CD4-positive, alpha-beta T cell treated with Interleukin-12 subunit alpha and Interleukin-12 subunit beta, for 1 hour (primary cell): ENCODE results near the gene TP73.

Experiments used
- DNase-seq: peaks from one replicate; pipeline ENCODE4 v3.0.0-alpha.2; 2020

TP73 gene

DNA sequence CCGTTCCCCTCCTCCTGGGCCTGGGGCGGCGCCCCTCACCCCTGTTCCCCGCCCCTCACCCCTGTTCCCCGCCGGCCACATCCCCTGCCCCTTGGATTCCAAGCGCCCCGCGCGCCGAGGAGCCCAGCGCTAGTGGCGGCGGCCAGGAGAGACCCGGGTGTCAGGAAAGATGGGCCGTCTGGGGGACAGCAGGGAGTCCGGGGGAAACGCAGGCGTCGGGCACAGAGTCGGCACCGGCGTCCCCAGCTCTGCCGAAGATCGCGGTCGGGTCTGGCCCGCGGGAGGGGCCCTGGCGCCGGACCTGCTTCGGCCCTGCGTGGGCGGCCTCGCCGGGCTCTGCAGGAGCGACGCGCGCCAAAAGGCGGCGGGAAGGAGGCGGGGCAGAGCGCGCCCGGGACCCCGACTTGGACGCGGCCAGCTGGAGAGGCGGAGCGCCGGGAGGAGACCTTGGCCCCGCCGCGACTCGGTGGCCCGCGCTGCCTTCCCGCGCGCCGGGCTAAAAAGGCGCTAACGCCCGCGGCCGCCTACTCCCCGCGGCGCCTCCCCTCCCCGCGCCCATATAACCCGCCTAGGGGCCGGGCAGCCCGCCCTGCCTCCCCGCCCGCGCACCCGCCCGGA is at the start of gene TP73:
TP73 (plus strand) TSS at position 587 of the 618 bp plus-strand sequence. CDS start 29,850 bp downstream, outside the sequence.
- no peak for DNase-seq

DNA sequence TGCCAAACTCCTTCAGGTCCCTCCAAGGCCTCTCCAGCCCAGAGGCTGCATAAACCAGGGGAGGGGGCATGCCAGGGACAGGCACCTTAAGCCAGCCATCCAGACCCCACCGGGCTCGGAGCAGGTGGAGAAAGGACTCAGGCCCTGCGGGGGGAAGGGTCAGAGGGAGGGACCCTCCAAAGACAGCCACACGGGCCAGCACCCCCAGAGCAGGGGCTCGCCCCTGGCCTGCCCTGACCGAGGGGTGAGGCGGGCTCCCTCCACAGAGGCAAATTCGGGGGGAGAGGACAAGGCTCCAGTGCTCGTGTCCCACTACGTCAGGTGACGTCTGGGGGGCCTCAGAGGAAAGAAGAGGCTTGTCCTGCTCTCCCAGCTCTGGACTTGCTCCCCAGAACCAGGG is 49.2 kb upstream of the TP73 start:
- DNase-seq: no peak

DNA sequence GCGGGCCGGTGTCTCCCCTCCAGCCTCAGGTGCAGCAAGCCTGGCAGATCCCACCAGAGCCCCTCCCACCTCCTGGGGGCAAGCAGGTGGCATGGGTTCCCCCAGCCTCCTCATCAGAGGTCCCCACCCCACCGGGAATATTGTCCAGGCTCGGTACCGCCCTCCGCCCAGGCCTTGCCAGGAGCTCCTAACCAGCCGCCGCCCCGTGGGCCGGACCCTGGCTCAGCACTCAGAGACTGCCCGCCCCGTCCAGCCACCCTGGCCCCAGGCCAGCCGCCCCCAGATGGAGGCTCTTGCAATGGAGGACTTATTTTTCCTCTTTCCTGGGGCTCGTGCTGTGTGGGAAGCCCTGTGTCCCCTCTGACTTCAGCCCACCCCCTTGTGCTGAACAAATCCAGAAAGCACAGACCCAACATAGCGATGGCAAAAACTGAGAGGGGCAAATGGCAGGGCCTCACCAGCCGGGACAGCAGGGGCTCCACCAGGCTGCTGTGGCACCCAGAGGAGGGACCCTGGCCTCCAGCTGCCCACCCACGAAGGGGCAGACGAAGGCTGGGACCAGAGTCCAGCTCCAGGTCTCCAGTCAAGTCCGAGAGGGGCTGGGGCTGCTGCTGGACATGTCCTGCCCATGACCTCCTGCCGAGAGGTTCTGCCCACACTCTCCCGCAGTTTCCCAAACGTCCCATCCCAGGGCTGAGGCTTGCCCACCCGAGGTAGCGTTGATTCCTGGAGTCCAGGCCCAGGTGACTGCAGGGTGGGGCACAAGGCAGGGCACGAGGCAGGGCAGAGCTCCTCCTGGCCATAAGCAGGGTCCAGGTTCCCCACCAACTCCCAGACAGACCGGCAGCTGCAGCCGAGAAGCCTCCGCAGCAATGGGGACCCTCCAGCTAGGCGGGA is 48.5 kb upstream of the TP73 start:
- DNase-seq: no peak

DNA sequence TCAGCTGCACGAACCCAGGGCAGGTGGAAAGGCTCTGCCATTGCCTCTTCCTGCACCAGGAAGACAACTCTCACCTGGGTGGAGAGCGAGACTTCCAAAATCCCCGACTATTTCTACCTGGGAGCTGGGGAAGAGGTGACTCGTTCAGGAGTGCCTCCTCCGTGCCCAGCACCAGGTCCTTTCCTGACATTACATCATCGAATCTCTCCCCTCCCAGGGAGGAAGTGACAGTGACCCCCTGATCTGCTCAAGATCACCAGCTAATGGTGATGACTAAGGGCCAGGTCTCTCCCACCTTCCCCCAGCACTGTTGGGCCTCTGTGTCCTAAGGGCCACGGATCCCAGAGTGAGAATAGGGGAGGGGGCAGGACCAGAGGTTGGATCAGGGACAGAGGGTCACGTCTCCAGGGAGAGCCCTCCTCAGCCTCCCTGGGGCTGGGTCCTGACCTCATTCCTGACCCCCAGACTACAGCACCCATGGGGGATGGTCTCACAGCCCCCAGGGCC is 47.8 kb upstream of the TP73 start:
- DNase-seq: no peak

DNA sequence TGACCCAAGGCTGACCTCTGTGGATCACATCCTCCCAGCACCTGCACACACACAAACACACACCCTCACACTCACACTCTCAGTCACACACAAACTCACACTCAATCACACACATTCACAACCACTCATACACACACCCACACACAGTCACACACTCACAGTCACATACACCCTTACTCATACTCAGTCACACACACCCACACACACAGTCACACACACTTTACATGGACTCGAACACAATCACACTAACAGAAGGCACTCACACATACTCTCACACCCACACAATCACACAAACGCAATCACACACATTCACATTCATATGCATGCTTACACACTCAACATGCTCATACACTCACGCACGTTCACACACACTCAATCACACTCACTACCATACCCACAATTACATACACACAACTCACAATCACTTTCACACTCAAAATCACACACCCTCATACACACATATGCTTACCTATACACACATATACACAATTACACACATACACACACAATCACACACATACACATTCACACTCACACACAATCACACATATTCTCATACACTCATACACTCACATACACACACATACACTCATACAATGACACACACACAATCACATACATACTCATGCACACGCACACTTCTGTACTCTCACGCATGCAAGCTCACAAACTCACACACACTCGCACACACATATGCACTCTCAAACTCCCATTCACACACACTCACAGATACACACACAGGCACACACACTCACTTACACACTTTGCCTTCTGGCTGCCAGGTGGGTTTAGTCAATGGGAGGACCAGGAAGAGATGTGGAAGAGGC is 47.1 kb upstream of the TP73 start:
- no peak for DNase-seq

GRCh38 chr1:3606779-3607702 is 45.3 kb upstream of the TP73 start:
- DNase-seq: no peak

DNA sequence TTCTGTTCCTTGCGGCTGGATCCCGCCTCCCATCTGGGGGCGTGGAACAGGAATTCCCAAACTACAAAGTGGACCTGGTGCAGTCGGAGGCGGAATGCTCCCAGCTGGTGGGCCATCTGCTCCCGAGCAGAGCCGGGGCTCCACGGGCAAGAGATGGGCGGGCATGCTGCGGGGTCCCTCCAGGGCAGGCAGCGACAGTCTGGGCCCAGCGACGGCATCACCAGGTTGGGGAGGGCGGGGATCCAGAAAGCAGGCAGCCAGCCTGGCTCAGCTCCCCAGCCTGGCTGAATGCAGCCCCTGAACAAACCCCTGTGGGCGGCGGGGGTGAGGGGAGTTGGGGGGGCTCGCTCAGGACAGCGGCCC is 44.6 kb upstream of the TP73 start:
- DNase-seq: no peak

DNA sequence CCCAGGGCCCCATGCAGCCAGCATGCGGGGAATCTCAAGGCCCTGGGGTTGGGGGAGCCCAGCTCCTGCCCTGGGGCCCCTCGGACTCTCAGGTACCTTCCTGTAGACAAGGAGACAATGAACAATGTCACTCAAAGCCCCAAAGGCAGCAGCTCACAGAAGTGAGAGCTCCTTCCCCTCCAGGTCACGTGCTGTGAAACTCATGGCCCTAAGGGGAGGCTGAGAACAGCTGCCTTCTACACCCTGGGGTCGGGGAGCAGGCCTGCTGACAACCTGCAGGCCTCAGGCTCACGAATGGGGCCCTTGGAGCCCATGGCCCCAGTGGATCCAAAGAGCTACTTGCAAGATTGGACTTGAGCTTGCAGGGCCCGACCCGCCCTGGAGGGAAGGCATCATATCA is 44.2 kb upstream of the TP73 start:
- DNase-seq: no peak

- DNase-seq: no peak
Measured at GRCh38 chr1:3609016-3609768, 43.1 kb upstream of the TP73 start.

GRCh38 chr1:3609769-3610526 is 42.4 kb upstream of the TP73 start:
- DNase-seq: no peak

GRCh38 chr1:3610527-3611169 is 41.7 kb upstream of the TP73 start:
- no peak for DNase-seq

- peak; percentile 69 for DNase-seq
Measured at GRCh38 chr1:3611170-3612019, 40.9 kb upstream of the TP73 start, which contains the start of gene MEGF6. MEGF6 (minus strand) TSS chr1:3611508; CDS start chr1:3611268, 240 bp downstream.

DNA sequence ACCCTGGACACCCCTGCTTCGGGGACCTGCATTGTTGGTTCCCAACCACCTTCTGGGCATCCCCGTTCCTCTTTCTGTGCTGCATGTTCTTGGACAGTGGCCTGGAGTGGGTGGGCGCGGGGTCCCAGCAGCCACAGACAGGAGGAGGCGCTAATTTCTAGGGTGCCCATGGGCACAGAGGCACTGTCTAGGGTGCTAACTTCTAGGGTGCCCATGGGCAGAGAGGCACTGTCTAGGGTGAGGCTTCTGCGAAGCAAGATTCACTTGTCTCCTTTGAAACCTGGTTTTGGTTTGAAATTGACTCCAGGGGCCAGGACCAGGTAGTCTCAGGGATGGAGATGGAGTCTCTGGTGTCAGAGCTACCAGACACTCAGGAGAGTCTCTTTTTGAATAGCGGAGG is 40.2 kb upstream of the TP73 start:
- no peak for DNase-seq

DNA sequence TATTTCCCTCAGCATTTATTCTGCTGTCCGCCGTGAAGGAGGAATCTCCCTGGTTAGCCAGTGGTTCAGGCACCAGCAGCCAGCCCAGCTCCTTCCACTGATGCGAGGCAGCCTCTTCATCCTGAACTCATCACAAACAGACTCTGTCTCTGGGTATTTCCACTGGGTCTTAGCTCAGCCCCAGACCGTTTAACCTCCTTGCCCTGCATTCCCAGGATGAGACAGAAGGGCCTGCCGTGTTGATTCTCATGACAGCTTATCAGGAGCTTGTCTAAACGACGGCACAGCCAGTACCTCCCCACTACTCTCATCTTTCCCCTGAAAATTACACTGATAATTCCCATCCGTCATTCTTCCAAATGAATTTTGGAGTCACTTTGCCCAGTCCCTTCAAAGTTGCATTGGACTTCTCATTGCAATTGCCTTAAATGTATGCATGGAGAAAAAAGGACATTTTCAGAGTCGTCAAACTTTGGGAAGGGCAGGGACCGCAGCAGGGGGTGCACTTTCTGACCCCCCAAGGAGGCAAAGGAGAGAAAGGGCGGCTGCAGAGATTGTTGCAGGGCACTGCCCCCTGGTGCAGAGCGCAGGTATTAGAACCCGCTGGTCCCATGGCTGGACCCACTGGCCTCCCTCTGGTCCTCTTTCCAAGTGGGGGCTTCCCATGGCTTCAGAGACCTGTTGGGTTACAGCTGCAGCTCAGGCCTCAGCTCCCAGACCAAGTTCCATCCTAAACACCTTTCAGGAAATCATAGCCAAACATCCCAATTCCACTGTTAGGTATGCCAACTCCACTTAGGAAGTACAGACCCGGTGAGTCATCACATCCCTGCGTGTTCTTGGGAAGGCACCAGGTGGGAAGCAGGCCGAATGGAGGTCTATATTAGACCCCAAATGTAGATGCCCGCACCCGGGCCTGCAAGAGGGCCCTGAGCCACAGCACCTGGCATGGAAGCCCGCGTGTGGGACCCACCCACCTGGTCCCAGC is 37.3 kb upstream of the TP73 start:
- no peak for DNase-seq

DNA sequence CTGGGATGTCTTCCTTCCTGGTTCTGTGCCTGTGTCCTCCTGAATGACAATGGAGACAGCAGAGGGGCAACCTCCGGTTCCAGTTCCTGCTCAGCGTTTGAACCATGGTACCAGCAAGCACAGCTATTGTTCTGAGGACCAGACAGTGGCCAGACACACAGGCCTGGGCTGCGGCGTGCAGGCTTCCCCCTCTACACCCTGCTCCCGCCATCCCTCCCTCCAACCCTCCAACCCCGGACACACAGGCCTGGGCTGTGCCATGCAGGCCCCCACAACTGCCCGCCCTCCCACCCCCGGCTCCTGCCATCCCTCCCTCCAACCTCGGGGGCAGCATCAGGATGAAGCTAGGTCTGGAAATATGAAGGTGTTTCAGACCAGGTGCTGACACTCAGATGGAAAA is 35.5 kb upstream of the TP73 start:
- DNase-seq: no peak

- DNase-seq: no peak
Measured at GRCh38 chr1:3617806-3618345, 34.4 kb upstream of the TP73 start.

GRCh38 chr1:3618531-3618880 is 33.8 kb upstream of the TP73 start:
- no peak for DNase-seq
